ENCODE measurements around the gene MYOM3. TPM values are rescaled to one million over a fixed set of nuclear protein-coding genes. Genes with fewer than 3 reads are reported as not detected.

MYOM3 gene
- total and polyA plus RNA-seq, 2 of the 13 experiments (the other 11 are each of a cell fraction or from before 2014, with no cell fraction given) = 5.8 to 15.3 TPM

- TF ChIP-seq, protein P1, sequence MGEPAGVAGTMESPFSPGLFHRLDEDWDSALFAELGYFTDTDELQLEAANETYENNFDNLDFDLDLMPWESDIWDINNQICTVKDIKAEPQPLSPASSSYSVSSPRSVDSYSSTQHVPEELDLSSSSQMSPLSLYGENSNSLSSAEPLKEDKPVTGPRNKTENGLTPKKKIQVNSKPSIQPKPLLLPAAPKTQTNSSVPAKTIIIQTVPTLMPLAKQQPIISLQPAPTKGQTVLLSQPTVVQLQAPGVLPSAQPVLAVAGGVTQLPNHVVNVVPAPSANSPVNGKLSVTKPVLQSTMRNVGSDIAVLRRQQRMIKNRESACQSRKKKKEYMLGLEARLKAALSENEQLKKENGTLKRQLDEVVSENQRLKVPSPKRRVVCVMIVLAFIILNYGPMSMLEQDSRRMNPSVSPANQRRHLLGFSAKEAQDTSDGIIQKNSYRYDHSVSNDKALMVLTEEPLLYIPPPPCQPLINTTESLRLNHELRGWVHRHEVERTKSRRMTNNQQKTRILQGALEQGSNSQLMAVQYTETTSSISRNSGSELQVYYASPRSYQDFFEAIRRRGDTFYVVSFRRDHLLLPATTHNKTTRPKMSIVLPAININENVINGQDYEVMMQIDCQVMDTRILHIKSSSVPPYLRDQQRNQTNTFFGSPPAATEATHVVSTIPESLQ (CRISPR knock-in tag; conservative IDR thresholded peaks at IDR 0.05) = 0 out of 2 replicates have a peak, but pooled peaks have one; percentile 0
- TF ChIP-seq E2F1 (CRISPR knock-in tag; IDR thresholded peaks at IDR 0.05) (no peak), RBM22 (optimal IDR thresholded peaks at IDR 0.05; ENCODE audit: low read length) (no peak), ZNF350 (CRISPR knock-in tag; IDR thresholded peaks at IDR 0.05; ENCODE audit: borderline replicate concordance, low read depth) (0 out of 2 replicates have a peak, but pooled peaks have one; percentile 3), MAX (IDR thresholded peaks at IDR 0.05) (peak; percentile 82), MYC (CRISPR knock-in tag; IDR thresholded peaks at IDR 0.05; ENCODE audit: borderline replicate concordance) (peak; percentile 18; the same call in 1 of the 2 replicates), DMAP1 (CRISPR knock-in tag; IDR thresholded peaks at IDR 0.05) (peak; percentile 30; the same call in 1 of the 2 replicates), HBP1 (CRISPR knock-in tag; IDR thresholded peaks at IDR 0.05; ENCODE audit: low read depth) (0 out of 2 replicates have a peak, but pooled peaks have one; percentile 24), ZNF747 (CRISPR knock-in tag; IDR thresholded peaks at IDR 0.05; ENCODE audit: borderline replicate concordance) (0 out of 2 replicates have a peak, but pooled peaks have one; percentile 18), SMAD1 (CRISPR knock-in tag; IDR thresholded peaks at IDR 0.05; ENCODE audit: borderline replicate concordance, low read depth) (no peak), ZFX (CRISPR knock-in tag; IDR thresholded peaks at IDR 0.05; ENCODE audit: low read depth) (peak; percentile 69), ZNF138 (CRISPR knock-in tag; IDR thresholded peaks at IDR 0.05; ENCODE audit: low read depth) (0 out of 2 replicates have a peak, but pooled peaks have one; percentile 46), TERF1 (CRISPR knock-in tag; IDR thresholded peaks at IDR 0.05) (no peak), TFDP1 (CRISPR knock-in tag; IDR thresholded peaks at IDR 0.05; ENCODE audit: borderline replicate concordance) (peak; percentile 24; the same call in 1 of the 2 replicates), MNT (IDR thresholded peaks at IDR 0.05) (0 out of 2 replicates have a peak, but pooled peaks have one; percentile 15)
- TF ChIP-seq, protein P2, sequence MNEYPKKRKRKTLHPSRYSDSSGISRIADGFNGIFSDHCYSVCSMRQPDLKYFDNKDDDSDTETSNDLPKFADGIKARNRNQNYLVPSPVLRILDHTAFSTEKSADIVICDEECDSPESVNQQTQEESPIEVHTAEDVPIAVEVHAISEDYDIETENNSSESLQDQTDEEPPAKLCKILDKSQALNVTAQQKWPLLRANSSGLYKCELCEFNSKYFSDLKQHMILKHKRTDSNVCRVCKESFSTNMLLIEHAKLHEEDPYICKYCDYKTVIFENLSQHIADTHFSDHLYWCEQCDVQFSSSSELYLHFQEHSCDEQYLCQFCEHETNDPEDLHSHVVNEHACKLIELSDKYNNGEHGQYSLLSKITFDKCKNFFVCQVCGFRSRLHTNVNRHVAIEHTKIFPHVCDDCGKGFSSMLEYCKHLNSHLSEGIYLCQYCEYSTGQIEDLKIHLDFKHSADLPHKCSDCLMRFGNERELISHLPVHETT (CRISPR knock-in tag; conservative IDR thresholded peaks at IDR 0.05) = 0 out of 2 replicates have a peak, but pooled peaks have one; percentile 43
Observed at GRCh38 chr1:24107462-24108138, 4.3 kb downstream of the MYOM3 start (continued).

Data from HepG2 (cell line).